Measurements from ENCODE around the gene GGA2. TPM values are rescaled to one million over a fixed set of nuclear protein-coding genes. Genes with fewer than 3 reads are reported as not detected.
"Not testable (repeated sequence)": the region's sequence is repeated elsewhere in the genome, so short reads cannot be mapped to it uniquely, and the experiment has no call there.

The GGA2 gene
- total RNA-seq, 6 experiments from 2014 or later: 19.2 to 31.7 (median 27.8) TPM

- no peak overlapping the region for H3K27ac ChIP-seq
- WGBS (ENCODE audit: insufficient coverage, low coverage, low lambda C conversion rate, missing lambda C conversion rate): 63% methylated on average over 2 of the region's 3 CpGs
- H3K4me1 ChIP-seq: peaks cover 0 to 15% (median 7%) of the 10 kb centered on the region in 4 donors
- H3K36me3 ChIP-seq: peaks cover 0 to 34% (median 15%) of the 10 kb centered on the region in 4 donors
- no peak for TF ChIP-seq POLR2A (IDR thresholded peaks at IDR 0.05)
- TF ChIP-seq CTCF (IDR thresholded peaks at IDR 0.05): no peak
- no peak overlapping the region for H3K4me3 ChIP-seq
- no peaks in the 10 kb centered on the region for H3K9me3 ChIP-seq
- no peak for ATAC-seq
- intact Hi-C loops (cut with DNase I): no loop called here
- no peaks in the 10 kb centered on the region for H3K27me3 ChIP-seq
- no peak for DNase-seq
Measured at GRCh38 chr16:23554536-23554935, 44.2 kb upstream of the GGA2 start.

- Histone ChIP-seq H3K4me3 (no peak overlapping the region), H3K27ac (no peak overlapping the region), H3K9me3 (no peaks in the 10 kb centered on the region), H3K36me3 (peaks cover 0 to 47% (median 24%) of the 10 kb centered on the region in 4 donors), H3K4me1 (peaks cover 0 to 6% (median 2%) of the 10 kb centered on the region in 4 donors), H3K27me3 (no peaks in the 10 kb centered on the region)
- TF ChIP-seq POLR2A (IDR thresholded peaks at IDR 0.05): no peak
- no peak for TF ChIP-seq CTCF (IDR thresholded peaks at IDR 0.05)
- no peak for DNase-seq
- intact Hi-C loops (cut with DNase I): no loop called here
- no peak for ATAC-seq
- WGBS (ENCODE audit: insufficient coverage, low coverage, low lambda C conversion rate, missing lambda C conversion rate): 75% methylated on average over 4 of the region's 6 CpGs
Measured at GRCh38 chr16:23552161-23552560, 41.9 kb upstream of the GGA2 start.

GRCh38 chr16:23549938-23550337 lies 39.6 kb upstream of the GGA2 start:
- TF ChIP-seq CTCF (IDR thresholded peaks at IDR 0.05) (no peak), POLR2A (IDR thresholded peaks at IDR 0.05) (no peak)
- intact Hi-C loops (cut with DNase I): no loop called here
- Histone ChIP-seq H3K4me1 (no peaks in the 10 kb centered on the region), H3K9me3 (no peaks in the 10 kb centered on the region), H3K4me3 (no peak overlapping the region), H3K36me3 (peaks cover 0 to 67% (median 31%) of the 10 kb centered on the region in 4 donors), H3K27me3 (no peaks in the 10 kb centered on the region), H3K27ac (no peak overlapping the region)
- DNase-seq (no peak), ATAC-seq (no peak)
- 89% methylated on average over 4 of the region's 5 CpGs for WGBS (ENCODE audit: insufficient coverage, low coverage, low lambda C conversion rate, missing lambda C conversion rate)

- Histone ChIP-seq H3K4me3 (no peak overlapping the region), H3K27me3 (no peaks in the 10 kb centered on the region), H3K36me3 (peaks cover 0 to 52% (median 24%) of the 10 kb centered on the region in 4 donors), H3K4me1 (peaks cover 0 to 4% (median 0%) of the 10 kb centered on the region in 4 donors), H3K9me3 (no peaks in the 10 kb centered on the region), H3K27ac (no peak overlapping the region)
- DNase-seq: no peak
- intact Hi-C loops (cut with DNase I): no loop called here
- WGBS (ENCODE audit: insufficient coverage, low coverage, low lambda C conversion rate, missing lambda C conversion rate): no CpG with 5 or more reads among the region's 14 CpGs
- ATAC-seq: no peak
- TF ChIP-seq POLR2A (IDR thresholded peaks at IDR 0.05): no peak
- no peak for TF ChIP-seq CTCF (IDR thresholded peaks at IDR 0.05)
Measured at GRCh38 chr16:23544436-23544835, 34.1 kb upstream of the GGA2 start.

GRCh38 chr16:23540817-23541178 lies 30.5 kb upstream of the GGA2 start:
- DNase-seq; intact Hi-C loops (cut with DNase I); H3K4me3 ChIP-seq; H3K4me1 ChIP-seq; H3K27me3 ChIP-seq; ATAC-seq; H3K27ac ChIP-seq; H3K9me3 ChIP-seq: not testable (repeated sequence)
- peaks cover 0 to 44% (median 12%) of the 10 kb centered on the region in 4 donors for H3K36me3 ChIP-seq
- 97% methylated on average over 3 of the region's 3 CpGs for WGBS (ENCODE audit: insufficient coverage, low coverage, low lambda C conversion rate, missing lambda C conversion rate)

Measured in right lobe of liver (tissue), 6 donors.